Omental fat pad (tissue), 4 donors: ENCODE data around the gene RNF183. TPM values are rescaled to one million over a fixed set of nuclear protein-coding genes. Genes with fewer than 3 reads are reported as not detected.

Source experiments
- ATAC-seq: fragments of 150-250 bp; one replicate; pipeline ENCODE4 v1.9.1; 2016; ENCODE audit warnings: mild to moderate bottlenecking, moderate library complexity; ENCODE audit not compliant: low FRiP score
- DNase-seq: peaks from one replicate; pipeline ENCODE4 v3.0.0-alpha.2; 2019; ENCODE audit warnings: low spot score
- CTCF ChIP-seq, 3 donors: fragments of 450-650 bp; IDR thresholded peaks; one replicate each; pipeline ENCODE4 v1.5.1; 2016 to 2017; ENCODE audit warnings: antibody characterized with exemption in 3 of 3, mild to moderate bottlenecking in 3 of 3, moderate library complexity in 2 of 3
- total RNA-seq, 4 donors: library from RNA; depleted of rRNA; stranded (reverse); fragments of >200 nt; gene quantifications; one replicate each; pipeline ENCODE4 v1.1.0, GENCODE V29; 2016

The RNF183 gene
- total RNA-seq, 4 donors from 2014 or later: 0.19 TPM; not detected in 3

GRCh38 chr9:113281356-113281755 lies 21.8 kb downstream of the RNF183 start:
- DNase-seq (no peak), ATAC-seq (no peak)
- TF ChIP-seq CTCF (IDR thresholded peaks at IDR 0.05): no peak

- TF ChIP-seq CTCF (IDR thresholded peaks at IDR 0.05): no peak
- ATAC-seq: no peak
- no peak for DNase-seq
These were observed 24.3 kb downstream of the RNF183 start for GRCh38 chr9:113278840-113279239.

- peak; percentile 98 for ATAC-seq
- DNase-seq: peak; percentile 95
These were observed 27.7 kb downstream of the RNF183 start, which contains the start of the genes CDC26 and PRPF4 for GRCh38 chr9:113275157-113276131. CDC26 (minus strand) TSS chr9:113275572; CDS start chr9:113272507, 3,065 bp downstream. PRPF4 (plus strand) TSS chr9:113275658; CDS start chr9:113275744, 86 bp downstream.

GRCh38 chr9:113274474-113275156 lies 28.6 kb downstream of the RNF183 start:
- no peak for DNase-seq
- peak in 1 of 3 donors; percentile 9 for TF ChIP-seq CTCF (IDR thresholded peaks at IDR 0.05)
- ATAC-seq: peak; percentile 6

More at GRCh38 chr9:113275157-113276131, 27.7 kb downstream of the RNF183 start, which contains the start of the genes CDC26 and PRPF4:
- TF ChIP-seq CTCF (IDR thresholded peaks at IDR 0.05): no peak

- no peak for TF ChIP-seq CTCF (IDR thresholded peaks at IDR 0.05)
- no peak for DNase-seq
- no peak for ATAC-seq
These were observed 33.3 kb downstream of the RNF183 start for GRCh38 chr9:113269871-113270270.

- TF ChIP-seq CTCF (IDR thresholded peaks at IDR 0.05): no peak
- ATAC-seq (no peak), DNase-seq (no peak)
These were observed 33.8 kb downstream of the RNF183 start for GRCh38 chr9:113269355-113269754.
